GM12873 (cell line): ENCODE measurements around the gene DCT.

Experiments
- CTCF ChIP-seq: IDR thresholded peaks from 2 replicates; pipeline ENCODE4 v1.5.1; 2012; ENCODE audit warnings: low read depth, mild to moderate bottlenecking, moderate library complexity, low read length, control low read depth; ENCODE audit not compliant: insufficient read depth; ENCODE audit errors: missing control alignments

DCT gene

DNA sequence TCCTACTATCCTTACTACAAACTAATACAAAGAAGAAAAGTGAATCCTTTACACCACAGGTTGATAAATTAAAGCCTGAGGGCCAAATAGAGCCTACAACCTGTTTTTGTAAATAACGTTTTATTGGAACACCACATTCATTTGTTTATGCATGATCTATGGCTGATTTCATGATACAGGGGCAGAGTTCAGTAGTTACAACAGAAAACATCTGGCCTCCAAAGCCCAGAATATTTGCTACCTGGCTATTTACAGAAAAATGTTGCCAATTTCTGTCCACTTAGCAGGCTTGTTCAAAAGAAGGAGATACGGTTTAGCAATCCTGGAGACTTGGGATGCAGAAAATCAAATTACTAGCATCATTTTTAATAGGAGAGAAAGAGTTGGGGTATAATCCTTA, 24.1 kb downstream of the DCT start:
- no peak for TF ChIP-seq CTCF

GRCh38 chr13:94454906-94455305, 24.6 kb downstream of the DCT start:
- no peak for TF ChIP-seq CTCF

DNA sequence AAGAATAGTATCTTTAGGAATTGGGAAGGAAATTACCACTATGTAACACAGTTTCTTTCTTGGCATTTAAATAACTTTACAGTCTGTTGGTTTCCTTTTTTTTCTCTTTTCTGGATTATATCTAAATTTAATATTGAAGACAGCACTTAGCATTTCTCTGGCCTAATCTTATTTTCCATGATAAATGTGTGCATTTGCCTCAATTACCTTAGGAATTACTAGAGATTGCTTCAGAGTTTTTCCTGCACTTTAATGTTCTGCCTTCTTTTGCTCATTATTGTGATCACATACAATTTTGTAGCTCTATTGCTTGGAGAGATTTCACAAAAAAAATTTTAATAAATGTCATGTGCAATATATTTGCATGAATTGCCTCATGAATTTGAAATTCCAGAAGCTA, 25.1 kb downstream of the DCT start:
- no peak for TF ChIP-seq CTCF

DNA sequence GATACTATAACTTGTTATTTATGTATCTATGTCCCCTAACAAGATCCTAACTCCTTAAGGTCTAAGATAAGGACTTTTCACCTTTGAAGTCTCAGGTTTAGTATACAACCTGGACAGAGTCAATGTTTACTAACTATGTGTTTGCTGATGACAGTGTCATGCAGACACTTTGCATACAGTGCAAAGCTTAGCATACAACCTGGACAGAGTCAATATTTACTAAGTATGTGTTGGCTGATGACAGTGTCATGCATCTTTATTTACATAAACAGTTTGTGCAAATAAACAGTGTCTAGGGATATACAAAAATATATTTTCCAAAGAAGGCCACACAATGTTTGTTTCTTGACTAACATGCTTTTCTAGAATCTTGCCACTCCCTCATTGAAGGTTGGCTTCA, 34.7 kb downstream of the DCT start:
- TF ChIP-seq CTCF, result no peak

GRCh38 chr13:94435604-94436226, 43.8 kb downstream of the DCT start:
- TF ChIP-seq CTCF, result peak; percentile 54

- no peak for TF ChIP-seq CTCF
Measured at GRCh38 chr13:94433055-94433961, 46.2 kb downstream of the DCT start.

DNA sequence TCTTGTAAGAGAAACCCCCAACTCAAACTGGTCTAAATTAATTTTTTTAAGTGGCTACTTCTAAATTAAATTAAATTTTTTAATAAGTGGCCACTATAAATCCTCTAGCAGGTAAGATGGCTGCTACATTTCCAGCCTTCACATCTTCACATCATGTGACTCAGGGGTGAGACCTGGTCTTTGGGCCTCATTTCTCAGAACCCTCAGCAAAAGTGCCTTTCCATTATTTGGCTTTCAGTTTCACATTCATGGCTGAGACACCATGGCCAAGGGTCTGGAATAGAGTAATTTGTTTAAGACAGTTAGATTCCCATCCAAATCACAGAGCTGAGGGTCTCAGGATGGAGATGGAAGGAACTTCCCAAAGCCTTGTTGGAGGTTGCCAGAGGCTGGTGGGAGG, 47.5 kb downstream of the DCT start:
- TF ChIP-seq CTCF, result no peak
